Stomach (tissue), 9 donors: ENCODE measurements around the gene ARFGAP2. TPM values are rescaled to one million over a fixed set of nuclear protein-coding genes. Genes with fewer than 3 reads are reported as not detected.

Source experiments
- DNase-seq, 2 donors: peaks; one replicate each; pipeline versions ENCODE4 v3.0.0 to v3.0.0-alpha.2; 2013 to 2019
- H3K27ac ChIP-seq, 5 donors: fragments of 200-600 bp in 4 of 5; sonication (generic) in 4 of 5; one replicate each; pipeline ENCODE4 v1.5.1; 2013 to 2019; ENCODE audit warnings: mild to moderate bottlenecking in 1 of 5, moderate library complexity in 1 of 5
- H3K27me3 ChIP-seq, 3 donors: fragments of 200-600 bp; sonication (generic); one replicate each; pipeline ENCODE4 v1.5.1; 2017 to 2019; ENCODE audit warnings: mixed run types in 1 of 3
- H3K36me3 ChIP-seq, 4 donors: fragments of 200-600 bp; sonication (generic); 1 replicate in 3 of 4; 2 replicates in 1 of 4; pipeline ENCODE4 v1.5.1; 2016 to 2019
- H3K4me1 ChIP-seq, 4 donors: fragments of 200-600 bp; sonication (generic); one replicate each; pipeline ENCODE4 v1.5.1; 2016 to 2019
- H3K4me3 ChIP-seq, 4 donors: fragments of 200-600 bp; sonication (generic) in 3 of 4; one replicate each; pipeline ENCODE4 v1.5.1; 2016 to 2019; ENCODE audit warnings: mild to moderate bottlenecking in 1 of 4
- H3K9me3 ChIP-seq, 4 donors: fragments of 200-600 bp; sonication (generic); one replicate each; pipeline ENCODE4 v1.5.1; 2016 to 2019
- CTCF ChIP-seq, 7 experiments: fragments of 450-650 bp in 4 of 7; fragments of 200-600 bp in 3 of 7; sonication (generic) in 3 of 7; IDR thresholded peaks; one replicate each; pipeline ENCODE4 v1.5.1; 2016 to 2019; ENCODE audit warnings: antibody characterized with exemption in 7 of 7, control low read depth in 2 of 7, mild to moderate bottlenecking in 1 of 7
- EP300 ChIP-seq: sonication (generic); formaldehyde crosslinking; IDR thresholded peaks from one replicate; pipeline ENCODE4 v1.6.1; 2017; ENCODE audit warnings: antibody characterized with exemption
- POLR2A ChIP-seq, 4 donors: fragments of 450-650 bp; IDR thresholded peaks; one replicate each; pipeline ENCODE4 v1.6.1; 2016; ENCODE audit warnings: antibody characterized with exemption in 4 of 4, control low read depth in 2 of 4, mild to moderate bottlenecking in 1 of 4, moderate library complexity in 1 of 4
- POLR2AphosphoS5 ChIP-seq, 3 donors: sonication (generic); formaldehyde crosslinking; IDR thresholded peaks; one replicate each; pipeline ENCODE4 v1.6.1; 2016; ENCODE audit warnings: antibody characterized with exemption in 3 of 3
- WGBS, 5 donors: extraction: QIAGEN DNeasy Blood & Tissue Kit in 3 of 5; methylation state at CpG; one replicate each; pipeline versions ENCODE4 v1.1.5 to v1.1.7; 2013 to 2018; 5-methylcytosine and 5-hydroxymethylcytosine counted together
- intact Hi-C: fragments of 100-400 bp; cut with DNase I; formaldehyde crosslinking; loops from one replicate; pipeline ENCODE4 v1.15.1; 2023; ENCODE audit warnings: low total_unique reads
- polyA plus RNA-seq, 3 donors: library from polyadenylated mRNA; stranded (reverse); fragments of 200-250 nt; gene quantifications; one replicate each; pipeline ENCODE4 v1.2.3, GENCODE V29; 2013
- total RNA-seq, 5 donors: library from RNA; depleted of rRNA; stranded (reverse); fragments of >200 nt; gene quantifications; one replicate each; pipeline versions ENCODE4 v1.1.0 to v1.2.3, GENCODE V29; 2014 to 2016
- donor health status: healthy with polysubstance abuse.
- donor health status: Bipolar disorder and iron deficiency.
- donor health status: healthy.

Gene ARFGAP2
- total and polyA plus RNA-seq, 8 donors = 45.8 to 398 (median 90.4) TPM

- WGBS, 5 donors = 27 to 60% (median 50%) methylated on average over 3 to 6 of the region's 6 CpGs
- peaks cover 22 to 68% (median 48%) of the 10 kb centered on the region in 4 donors for H3K36me3 ChIP-seq
- no peak for TF ChIP-seq POLR2A (IDR thresholded peaks at IDR 0.05)
- TF ChIP-seq EP300 = no peak
- no peak for TF ChIP-seq CTCF (IDR thresholded peaks at IDR 0.05)
- TF ChIP-seq POLR2AphosphoS5 (IDR thresholded peaks at IDR 0.05) = no peak
- H3K27me3 ChIP-seq = no peaks in the 10 kb centered on the region
- intact Hi-C loops = no loop called here
- no peak for DNase-seq
- H3K27ac ChIP-seq = peak overlapping the region; percentile 96 to 99 (median 98)
- peaks cover 30 to 57% (median 51%) of the 10 kb centered on the region in 4 donors for H3K4me1 ChIP-seq
- H3K4me3 ChIP-seq = peak overlapping the region in 2 of 4 donors; percentile 98 to 99
- H3K9me3 ChIP-seq = no peaks in the 10 kb centered on the region
These were observed 1.2 kb upstream of the ARFGAP2 start for GRCh38 chr11:47177846-47178245.

- no peaks in the 10 kb centered on the region for H3K27me3 ChIP-seq
- H3K4me3 ChIP-seq = peak overlapping the region; percentile 93 to 99 (median 98)
- H3K9me3 ChIP-seq = no peaks in the 10 kb centered on the region
- intact Hi-C loops = no loop called here
- H3K27ac ChIP-seq = peak overlapping the region; percentile 96 to 99 (median 98)
- 2 to 6% (median 3%) methylated on average over 8 to 21 of the region's 21 CpGs for WGBS, 5 donors
- peaks cover 35 to 58% (median 54%) of the 10 kb centered on the region in 4 donors for H3K4me1 ChIP-seq
- H3K36me3 ChIP-seq = peaks cover 24 to 72% (median 53%) of the 10 kb centered on the region in 4 donors
- TF ChIP-seq EP300 (no peak), CTCF (IDR thresholded peaks at IDR 0.05) (peak in 5 of 7 experiments; percentile 42 to 80 (median 61)), POLR2AphosphoS5 (IDR thresholded peaks at IDR 0.05) (peak in 1 of 3 donors; percentile 17), POLR2A (IDR thresholded peaks at IDR 0.05) (no peak)
- DNase-seq = peak; percentile 65 to 91
These were observed 658 bp upstream of the ARFGAP2 start for GRCh38 chr11:47177229-47177845.

GRCh38 chr11:47175746-47176327 lies 842 bp downstream of the ARFGAP2 start:
- no peaks in the 10 kb centered on the region for H3K9me3 ChIP-seq
- H3K4me3 ChIP-seq = peak overlapping the region; percentile 93 to 99 (median 98)
- H3K4me1 ChIP-seq = peaks cover 39 to 70% (median 63%) of the 10 kb centered on the region in 4 donors
- TF ChIP-seq POLR2A (IDR thresholded peaks at IDR 0.05) (no peak), POLR2AphosphoS5 (IDR thresholded peaks at IDR 0.05) (no peak), CTCF (IDR thresholded peaks at IDR 0.05) (no peak), EP300 (no peak)
- 12 to 27% (median 17%) methylated on average over 14 of the region's 14 CpGs for WGBS, 5 donors
- intact Hi-C loops = no loop called here
- H3K36me3 ChIP-seq = peaks cover 36 to 72% (median 67%) of the 10 kb centered on the region in 4 donors
- H3K27ac ChIP-seq = peak overlapping the region; percentile 95 to 99 (median 98)
- no peaks in the 10 kb centered on the region for H3K27me3 ChIP-seq
- peak in 1 of 2 donors; percentile 37 for DNase-seq

- intact Hi-C loops = no loop called here
- peak in 1 of 2 donors; percentile 1 for DNase-seq
- no peaks in the 10 kb centered on the region for H3K9me3 ChIP-seq
- TF ChIP-seq EP300 = no peak
- TF ChIP-seq POLR2A (IDR thresholded peaks at IDR 0.05) = no peak
- no peak for TF ChIP-seq POLR2AphosphoS5 (IDR thresholded peaks at IDR 0.05)
- no peak for TF ChIP-seq CTCF (IDR thresholded peaks at IDR 0.05)
- peaks cover 34 to 76% (median 53%) of the 10 kb centered on the region in 4 donors for H3K4me1 ChIP-seq
- H3K4me3 ChIP-seq = no peak overlapping the region
- H3K27me3 ChIP-seq = no peaks in the 10 kb centered on the region
- 57 to 73% (median 64%) methylated on average over 6 of the region's 6 CpGs for WGBS, 5 donors
- H3K27ac ChIP-seq = peak overlapping the region in 2 of 5 donors; percentile 54 to 70
- peaks cover 57 to 73% (median 73%) of the 10 kb centered on the region in 4 donors for H3K36me3 ChIP-seq
These were observed 3.8 kb downstream of the ARFGAP2 start for GRCh38 chr11:47172740-47173336.
